Measurements from ENCODE around the gene P2RY2.

The P2RY2 gene

GRCh38 chr11:73244589-73245240, 26.6 kb downstream of the P2RY2 start:
- DNase-seq (ENCODE audit: low read depth), result no peak

- DNase-seq (ENCODE audit: low read depth), result no peak
Observed at GRCh38 chr11:73245461-73245860, 27.4 kb downstream of the P2RY2 start.

GRCh38 chr11:73246303-73246702, 28.2 kb downstream of the P2RY2 start:
- no peak for DNase-seq (ENCODE audit: low read depth)

- DNase-seq (ENCODE audit: low read depth), result no peak
Observed at GRCh38 chr11:73248526-73249185, 30.6 kb downstream of the P2RY2 start.

- DNase-seq (ENCODE audit: low read depth), result no peak
Observed at GRCh38 chr11:73249304-73249703, 31.2 kb downstream of the P2RY2 start.

GRCh38 chr11:73249853-73250783, 32.0 kb downstream of the P2RY2 start:
- no peak for DNase-seq (ENCODE audit: low read depth)

GRCh38 chr11:73252577-73253191, 34.6 kb downstream of the P2RY2 start:
- no peak for DNase-seq (ENCODE audit: low read depth)

- no peak for DNase-seq (ENCODE audit: low read depth)
Observed at GRCh38 chr11:73257342-73258103, 39.4 kb downstream of the P2RY2 start.

- DNase-seq (ENCODE audit: low read depth), result no peak
Observed at GRCh38 chr11:73258104-73259035, 40.3 kb downstream of the P2RY2 start.

- no peak for DNase-seq (ENCODE audit: low read depth)
Observed at GRCh38 chr11:73259406-73260126, 41.5 kb downstream of the P2RY2 start.

- no peak for DNase-seq (ENCODE audit: low read depth)
Observed at GRCh38 chr11:73260127-73260457, 42.0 kb downstream of the P2RY2 start.

GRCh38 chr11:73262851-73263495, 44.9 kb downstream of the P2RY2 start:
- DNase-seq (ENCODE audit: low read depth), result no peak

GRCh38 chr11:73263640-73264039, 45.6 kb downstream of the P2RY2 start:
- no peak for DNase-seq (ENCODE audit: low read depth)

GRCh38 chr11:73265278-73265810, 47.3 kb downstream of the P2RY2 start:
- no peak for DNase-seq (ENCODE audit: low read depth)

- no peak for DNase-seq (ENCODE audit: low read depth)
Observed at GRCh38 chr11:73265853-73266645, 48.0 kb downstream of the P2RY2 start.

GRCh38 chr11:73266646-73267020, 48.6 kb downstream of the P2RY2 start:
- no peak for DNase-seq (ENCODE audit: low read depth)

- DNase-seq (ENCODE audit: low read depth), result no peak
Observed at GRCh38 chr11:73267122-73267846, 49.2 kb downstream of the P2RY2 start.

Data from stimulated activated CD8-positive, alpha-beta memory T cell treated with anti-CD3 and anti-CD28 coated beads, Interleukin-7, amount 100 ng/mL, for 24 hours (primary cell).